Measurements from ENCODE around the gene PSMF1.

DNA sequence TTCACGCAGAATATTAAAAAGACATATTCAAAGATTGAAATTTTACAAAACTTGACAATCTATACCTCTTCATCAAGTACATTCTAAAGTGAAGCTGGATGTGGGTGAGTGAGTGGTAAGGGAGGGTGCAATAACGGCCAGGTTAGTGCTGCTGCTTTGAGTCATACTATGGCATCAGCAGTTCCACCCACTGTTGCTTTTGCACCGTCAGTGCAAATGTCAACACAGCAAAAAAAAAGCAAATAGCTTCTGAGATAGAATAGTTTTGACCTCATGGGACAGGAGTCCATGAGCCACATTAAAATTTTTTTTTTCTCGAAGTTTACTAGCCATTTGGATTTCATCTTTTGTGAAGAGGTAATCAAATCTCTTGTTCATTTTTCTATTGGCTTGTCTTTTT, 31.8 kb downstream of the PSMF1 start:
- TF ChIP-seq, protein P1, sequence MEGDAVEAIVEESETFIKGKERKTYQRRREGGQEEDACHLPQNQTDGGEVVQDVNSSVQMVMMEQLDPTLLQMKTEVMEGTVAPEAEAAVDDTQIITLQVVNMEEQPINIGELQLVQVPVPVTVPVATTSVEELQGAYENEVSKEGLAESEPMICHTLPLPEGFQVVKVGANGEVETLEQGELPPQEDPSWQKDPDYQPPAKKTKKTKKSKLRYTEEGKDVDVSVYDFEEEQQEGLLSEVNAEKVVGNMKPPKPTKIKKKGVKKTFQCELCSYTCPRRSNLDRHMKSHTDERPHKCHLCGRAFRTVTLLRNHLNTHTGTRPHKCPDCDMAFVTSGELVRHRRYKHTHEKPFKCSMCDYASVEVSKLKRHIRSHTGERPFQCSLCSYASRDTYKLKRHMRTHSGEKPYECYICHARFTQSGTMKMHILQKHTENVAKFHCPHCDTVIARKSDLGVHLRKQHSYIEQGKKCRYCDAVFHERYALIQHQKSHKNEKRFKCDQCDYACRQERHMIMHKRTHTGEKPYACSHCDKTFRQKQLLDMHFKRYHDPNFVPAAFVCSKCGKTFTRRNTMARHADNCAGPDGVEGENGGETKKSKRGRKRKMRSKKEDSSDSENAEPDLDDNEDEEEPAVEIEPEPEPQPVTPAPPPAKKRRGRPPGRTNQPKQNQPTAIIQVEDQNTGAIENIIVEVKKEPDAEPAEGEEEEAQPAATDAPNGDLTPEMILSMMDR (IDR thresholded peaks at IDR 0.05), result no peak
- TF ChIP-seq EZH2 (IDR thresholded peaks at IDR 0.05), result no peak
- TF ChIP-seq EZH2phosphoT487 (IDR thresholded peaks at IDR 0.05), result no peak
